Panc1 (cell line): ENCODE results near the gene GATC. TPM values are rescaled to one million over a fixed set of nuclear protein-coding genes. Genes with fewer than 3 reads are reported as not detected.

ENCODE experiments used
- ATAC-seq: fragments of 200-7000 bp; cut with Tn5 transposase; 2 replicates; pipeline ENCODE4 v1.9.1; 2020; ENCODE audit warnings: mild to moderate bottlenecking, moderate library complexity
- BruUV-seq: library from RNA; stranded (reverse); fragments of 400-500 nt; replicated peaks from 2 replicates; lab custom pipeline; 2021; lab: Mats Ljungman, UMichigan
- CTCF ChIA-PET: fragments of 300-600 bp; sonication (Branson Sonifier 250); formaldehyde crosslinking; loops from one replicate; lab custom pipeline; 2022; ENCODE audit warnings: antibody characterized with exemption; lab: Charles Lee
- POLR2A ChIA-PET: fragments of 300-600 bp; sonication (Branson Sonifier 250); formaldehyde crosslinking; loops from one replicate; lab custom pipeline; 2022; ENCODE audit warnings: antibody characterized with exemption; lab: Charles Lee
- DNase-seq: peaks from one replicate; pipeline ENCODE4 v3.0.0-alpha.2; 2010; ENCODE audit warnings: low read depth, low spot score
- H3K27ac ChIP-seq: 2 replicates; pipeline ENCODE4 v1.5.1; 2011; ENCODE audit warnings: mild to moderate bottlenecking, low read length, inconsistent platforms
- H3K27me3 ChIP-seq: fragments of 200-500 bp; sonication (Bioruptor generic); 2 replicates; pipeline ENCODE4 v1.6.0; 2014; ENCODE audit warnings: low read length, inconsistent platforms; ENCODE audit not compliant: control insufficient read depth, insufficient read depth
- H3K36me3 ChIP-seq: fragments of 200-500 bp; sonication (Bioruptor generic); 2 replicates; pipeline ENCODE4 v1.5.1; 2014; ENCODE audit warnings: inconsistent platforms, mild to moderate bottlenecking, low read length, moderate library complexity; ENCODE audit not compliant: control insufficient read depth, insufficient read depth
- H3K4me1 ChIP-seq: 2 replicates; pipeline ENCODE4 v1.5.1; 2011; ENCODE audit warnings: inconsistent platforms, mild to moderate bottlenecking, low read length, moderate library complexity; ENCODE audit not compliant: control insufficient read depth, insufficient read depth
- H3K4me3 ChIP-seq, 2 experiments: 2 replicates each; pipeline ENCODE4 v1.5.1; 2011 to 2012; ENCODE audit warnings: low read depth in 2 of 2, low read length in 2 of 2, mild to moderate bottlenecking in 2 of 2, inconsistent platforms in 1 of 2, moderate library complexity in 1 of 2
- H3K9me3 ChIP-seq: fragments of 200-500 bp; sonication (Bioruptor generic); 2 replicates; pipeline ENCODE4 v1.5.1; 2014; ENCODE audit warnings: low read depth, mild to moderate bottlenecking, inconsistent platforms, low read length, moderate library complexity; ENCODE audit not compliant: control insufficient read depth, insufficient read depth
- POLR2AphosphoS5 ChIP-seq: IDR thresholded peaks from 2 replicates; pipeline ENCODE4 v1.6.1; 2012; ENCODE audit warnings: mild to moderate bottlenecking, low read depth, low read length, moderate library complexity
- SIN3A ChIP-seq: IDR thresholded peaks from 2 replicates; pipeline ENCODE4 v1.6.1; 2012; ENCODE audit warnings: low read depth, mild to moderate bottlenecking, low read length, moderate library complexity, borderline replicate concordance; ENCODE audit not compliant: insufficient read depth
- TCF7L2 ChIP-seq: IDR thresholded peaks from 2 replicates; pipeline ENCODE4 v1.6.1; 2011; ENCODE audit warnings: mild to moderate bottlenecking, low read depth, low read length, inconsistent platforms
- in situ Hi-C: cut with HindIII; loops from 2 replicates; pipeline ENCODE4 v1.10.0; 2016; ENCODE audit warnings: low sequenced_read_pairs, low pct_unique_long_range_greater_than_20kb
- intact Hi-C: fragments of 100-400 bp; cut with micrococcal nuclease; formaldehyde crosslinking; loops from one replicate; pipeline ENCODE4 v1.10.0; 2022; ENCODE audit not compliant: unreplicated experiment
- total RNA-seq: library from RNA; stranded (reverse); gene quantifications from one replicate; pipeline ENCODE4 v1.2.1, GENCODE V29; 2021; ENCODE audit not compliant: unreplicated experiment
- TF ChIP-seq, protein P1 (sequence below): fragments of 450-650 bp; IDR thresholded peaks from 2 replicates; pipeline ENCODE4 v1.5.1; 2017; ENCODE audit warnings: mild to moderate bottlenecking
- TF ChIP-seq, protein P2 (sequence below), 2 experiments: IDR thresholded peaks; 2 replicates each; pipeline ENCODE4 v1.6.1; 2011 to 2012; ENCODE audit warnings: low read depth in 2 of 2, control low read depth in 1 of 2, low read length in 1 of 2, mild to moderate bottlenecking in 1 of 2, moderate library complexity in 1 of 2; ENCODE audit not compliant: insufficient read depth in 1 of 2

Gene GATC
- total RNA-seq, 1 experiment from 2014 or later = 34.7 TPM

DNA sequence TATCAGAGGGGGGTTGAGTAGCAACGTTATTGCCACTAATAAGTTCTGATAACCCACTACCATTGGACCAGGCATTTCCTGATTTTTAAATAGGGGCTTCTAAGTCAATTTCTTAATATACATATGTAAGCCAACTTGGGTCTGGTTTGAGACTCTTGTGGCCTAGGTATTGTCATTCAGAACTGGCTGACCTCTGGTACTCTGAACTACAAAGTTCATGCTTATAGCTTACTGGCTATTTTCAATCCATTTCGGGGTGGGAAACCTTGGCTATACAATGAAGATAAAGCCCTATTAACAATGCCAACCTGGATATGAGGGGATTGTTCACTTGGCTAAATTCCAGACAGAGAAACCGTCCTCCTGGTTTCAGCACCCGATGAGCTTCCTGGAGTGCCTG, 58.3 kb downstream of the GATC start:
- no peak for ATAC-seq
- Histone ChIP-seq H3K36me3 (no peaks in the 10 kb centered on the region), H3K4me1 (no peaks in the 10 kb centered on the region), H3K27me3 (no peaks in the 10 kb centered on the region), H3K4me3 (no peak overlapping the region), H3K27ac (no peak overlapping the region), H3K9me3 (no peaks in the 10 kb centered on the region)
- DNase-seq = no peak
- intact Hi-C loops (no loop called here), in situ Hi-C loops (no loop called here)
- POLR2A ChIA-PET = no interaction called here
- TF ChIP-seq, protein P1, sequence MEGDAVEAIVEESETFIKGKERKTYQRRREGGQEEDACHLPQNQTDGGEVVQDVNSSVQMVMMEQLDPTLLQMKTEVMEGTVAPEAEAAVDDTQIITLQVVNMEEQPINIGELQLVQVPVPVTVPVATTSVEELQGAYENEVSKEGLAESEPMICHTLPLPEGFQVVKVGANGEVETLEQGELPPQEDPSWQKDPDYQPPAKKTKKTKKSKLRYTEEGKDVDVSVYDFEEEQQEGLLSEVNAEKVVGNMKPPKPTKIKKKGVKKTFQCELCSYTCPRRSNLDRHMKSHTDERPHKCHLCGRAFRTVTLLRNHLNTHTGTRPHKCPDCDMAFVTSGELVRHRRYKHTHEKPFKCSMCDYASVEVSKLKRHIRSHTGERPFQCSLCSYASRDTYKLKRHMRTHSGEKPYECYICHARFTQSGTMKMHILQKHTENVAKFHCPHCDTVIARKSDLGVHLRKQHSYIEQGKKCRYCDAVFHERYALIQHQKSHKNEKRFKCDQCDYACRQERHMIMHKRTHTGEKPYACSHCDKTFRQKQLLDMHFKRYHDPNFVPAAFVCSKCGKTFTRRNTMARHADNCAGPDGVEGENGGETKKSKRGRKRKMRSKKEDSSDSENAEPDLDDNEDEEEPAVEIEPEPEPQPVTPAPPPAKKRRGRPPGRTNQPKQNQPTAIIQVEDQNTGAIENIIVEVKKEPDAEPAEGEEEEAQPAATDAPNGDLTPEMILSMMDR = no peak
- TF ChIP-seq SIN3A (no peak), POLR2AphosphoS5 (no peak)
- TF ChIP-seq, protein P2, sequence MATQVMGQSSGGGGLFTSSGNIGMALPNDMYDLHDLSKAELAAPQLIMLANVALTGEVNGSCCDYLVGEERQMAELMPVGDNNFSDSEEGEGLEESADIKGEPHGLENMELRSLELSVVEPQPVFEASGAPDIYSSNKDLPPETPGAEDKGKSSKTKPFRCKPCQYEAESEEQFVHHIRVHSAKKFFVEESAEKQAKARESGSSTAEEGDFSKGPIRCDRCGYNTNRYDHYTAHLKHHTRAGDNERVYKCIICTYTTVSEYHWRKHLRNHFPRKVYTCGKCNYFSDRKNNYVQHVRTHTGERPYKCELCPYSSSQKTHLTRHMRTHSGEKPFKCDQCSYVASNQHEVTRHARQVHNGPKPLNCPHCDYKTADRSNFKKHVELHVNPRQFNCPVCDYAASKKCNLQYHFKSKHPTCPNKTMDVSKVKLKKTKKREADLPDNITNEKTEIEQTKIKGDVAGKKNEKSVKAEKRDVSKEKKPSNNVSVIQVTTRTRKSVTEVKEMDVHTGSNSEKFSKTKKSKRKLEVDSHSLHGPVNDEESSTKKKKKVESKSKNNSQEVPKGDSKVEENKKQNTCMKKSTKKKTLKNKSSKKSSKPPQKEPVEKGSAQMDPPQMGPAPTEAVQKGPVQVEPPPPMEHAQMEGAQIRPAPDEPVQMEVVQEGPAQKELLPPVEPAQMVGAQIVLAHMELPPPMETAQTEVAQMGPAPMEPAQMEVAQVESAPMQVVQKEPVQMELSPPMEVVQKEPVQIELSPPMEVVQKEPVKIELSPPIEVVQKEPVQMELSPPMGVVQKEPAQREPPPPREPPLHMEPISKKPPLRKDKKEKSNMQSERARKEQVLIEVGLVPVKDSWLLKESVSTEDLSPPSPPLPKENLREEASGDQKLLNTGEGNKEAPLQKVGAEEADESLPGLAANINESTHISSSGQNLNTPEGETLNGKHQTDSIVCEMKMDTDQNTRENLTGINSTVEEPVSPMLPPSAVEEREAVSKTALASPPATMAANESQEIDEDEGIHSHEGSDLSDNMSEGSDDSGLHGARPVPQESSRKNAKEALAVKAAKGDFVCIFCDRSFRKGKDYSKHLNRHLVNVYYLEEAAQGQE (IDR thresholded peaks at IDR 0.05; ENCODE audit: insufficient read depth in 1 of 2, low read depth in 2 of 2, low read length in 1 of 2) = no peak
- no TSS peak for BruUV-seq
- CTCF ChIA-PET = interaction anchor here (1.1 kb wide), 1 partner anchor 38 kb away, joined by 3 read pairs; no protein-coding TSS in a partner anchor

DNA sequence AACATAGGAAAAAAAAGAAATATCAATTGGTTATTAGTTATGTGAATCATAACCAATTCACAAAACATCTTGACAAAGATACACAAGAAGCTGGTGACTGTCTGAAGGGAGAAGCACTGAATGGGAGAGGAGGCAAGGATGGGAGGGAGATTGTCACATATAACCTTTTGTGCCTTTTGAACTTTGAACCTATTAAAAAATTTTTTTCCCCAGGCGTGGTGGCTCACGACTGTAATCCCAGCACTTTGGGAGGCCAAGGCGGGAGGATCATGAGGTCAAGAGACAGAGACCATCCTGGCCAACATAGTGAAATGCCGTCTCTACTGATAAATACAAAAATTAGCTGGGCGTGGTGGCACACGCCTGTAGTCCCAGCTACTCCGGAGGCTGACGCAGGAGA, 62.3 kb downstream of the GATC start:
- no TSS peak for BruUV-seq
- no peaks in the 10 kb centered on the region for H3K27me3 ChIP-seq
- DNase-seq (no peak), ATAC-seq (no peak)
- no peak for TF ChIP-seq TCF7L2
- TF ChIP-seq, protein P2 (IDR thresholded peaks at IDR 0.05; ENCODE audit: insufficient read depth in 1 of 2, low read depth in 2 of 2, low read length in 1 of 2) = no peak
- H3K36me3 ChIP-seq = no peaks in the 10 kb centered on the region
- ChIA-PET POLR2A (interaction anchor here (0.7 kb wide), 1 partner anchor 51 kb away, joined by 7 read pairs; no protein-coding TSS in a partner anchor), CTCF (interaction anchor here (0.5 to 0.6 kb wide), 2 partner anchors 9 to 875 kb away, joined by 4 to 6 read pairs; no protein-coding TSS in a partner anchor)
- H3K4me3 ChIP-seq = no peak overlapping the region
- no peaks in the 10 kb centered on the region for H3K4me1 ChIP-seq
- no peaks in the 10 kb centered on the region for H3K9me3 ChIP-seq
- in situ Hi-C loops (no loop called here), intact Hi-C loops (no loop called here)
- H3K27ac ChIP-seq = no peak overlapping the region

Other genes with a start within 250 kb of the GATC start
- 2,628 TPM for gene RPLP0, start 245.3 kb upstream of the GATC start, total RNA-seq
- gene PXN, start 180.7 kb upstream of the GATC start, total RNA-seq = 484 TPM
- 2,061 TPM for gene RNU4-2, start 154.5 kb upstream of the GATC start, total RNA-seq
- gene RNU4-1, start 153.2 kb upstream of the GATC start, total RNA-seq = 1,565 TPM
- 1.5 TPM for gene SIRT4, start 144.1 kb upstream of the GATC start, total RNA-seq
- gene PLA2G1B, start 118.7 kb upstream of the GATC start, total RNA-seq = 0.69 TPM
- gene MSI1, start 77.3 kb upstream of the GATC start, total RNA-seq = 4.1 TPM
- 557 TPM for gene COX6A1, start 8.3 kb upstream of the GATC start, total RNA-seq
- 23.9 TPM for gene TRIAP1, start 60 bp upstream of the GATC start, total RNA-seq
- gene SRSF9, start 23.3 kb downstream of the GATC start, total RNA-seq = 269 TPM
- 482 TPM for gene DYNLL1, start 49.7 kb downstream of the GATC start, total RNA-seq
- 42.9 TPM for gene COQ5, start 82.7 kb downstream of the GATC start, total RNA-seq
- 177 TPM for gene RNF10, start 87.9 kb downstream of the GATC start, total RNA-seq
- 43.7 TPM for gene POP5, start 135.0 kb downstream of the GATC start, total RNA-seq
- gene CABP1, start 194.2 kb downstream of the GATC start, total RNA-seq = not detected
- gene MLEC, start 240.7 kb downstream of the GATC start, total RNA-seq = 171 TPM